CD4-positive, alpha-beta T cell treated with Interferon gamma for 1 hour (primary cell): ENCODE measurements around the gene ADGRG2.

ENCODE experiments used
- DNase-seq: peaks from one replicate; pipeline ENCODE4 v3.0.0-alpha.2; 2020

ADGRG2 gene, protein sequence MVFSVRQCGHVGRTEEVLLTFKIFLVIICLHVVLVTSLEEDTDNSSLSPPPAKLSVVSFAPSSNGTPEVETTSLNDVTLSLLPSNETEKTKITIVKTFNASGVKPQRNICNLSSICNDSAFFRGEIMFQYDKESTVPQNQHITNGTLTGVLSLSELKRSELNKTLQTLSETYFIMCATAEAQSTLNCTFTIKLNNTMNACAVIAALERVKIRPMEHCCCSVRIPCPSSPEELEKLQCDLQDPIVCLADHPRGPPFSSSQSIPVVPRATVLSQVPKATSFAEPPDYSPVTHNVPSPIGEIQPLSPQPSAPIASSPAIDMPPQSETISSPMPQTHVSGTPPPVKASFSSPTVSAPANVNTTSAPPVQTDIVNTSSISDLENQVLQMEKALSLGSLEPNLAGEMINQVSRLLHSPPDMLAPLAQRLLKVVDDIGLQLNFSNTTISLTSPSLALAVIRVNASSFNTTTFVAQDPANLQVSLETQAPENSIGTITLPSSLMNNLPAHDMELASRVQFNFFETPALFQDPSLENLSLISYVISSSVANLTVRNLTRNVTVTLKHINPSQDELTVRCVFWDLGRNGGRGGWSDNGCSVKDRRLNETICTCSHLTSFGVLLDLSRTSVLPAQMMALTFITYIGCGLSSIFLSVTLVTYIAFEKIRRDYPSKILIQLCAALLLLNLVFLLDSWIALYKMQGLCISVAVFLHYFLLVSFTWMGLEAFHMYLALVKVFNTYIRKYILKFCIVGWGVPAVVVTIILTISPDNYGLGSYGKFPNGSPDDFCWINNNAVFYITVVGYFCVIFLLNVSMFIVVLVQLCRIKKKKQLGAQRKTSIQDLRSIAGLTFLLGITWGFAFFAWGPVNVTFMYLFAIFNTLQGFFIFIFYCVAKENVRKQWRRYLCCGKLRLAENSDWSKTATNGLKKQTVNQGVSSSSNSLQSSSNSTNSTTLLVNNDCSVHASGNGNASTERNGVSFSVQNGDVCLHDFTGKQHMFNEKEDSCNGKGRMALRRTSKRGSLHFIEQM

GRCh38 chrX:19121898-19122640 is at the start of gene ADGRG2:
ADGRG2 (minus strand) TSS chrX:19122468; CDS start chrX:19068834, 53,634 bp downstream.
- DNase-seq, result no peak

DNA sequence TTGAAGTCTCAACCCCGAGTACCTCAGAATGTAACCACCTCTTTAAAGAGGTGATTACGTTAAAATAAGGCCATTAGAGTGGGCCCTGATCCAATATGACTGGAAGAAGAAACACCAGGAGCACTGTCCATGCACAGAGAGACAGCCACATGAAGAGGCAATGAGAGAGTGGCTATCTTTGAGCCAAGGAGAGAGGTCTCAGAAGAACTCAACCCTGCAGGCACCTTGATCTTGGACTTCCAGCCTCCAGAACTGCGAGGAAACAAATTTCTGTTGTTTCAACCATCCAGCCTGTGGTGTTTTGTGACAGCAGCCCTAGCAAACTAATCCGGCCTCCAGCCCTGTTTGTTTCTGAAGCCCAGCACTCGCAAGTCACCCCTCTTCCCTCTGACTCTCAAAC is 46.3 kb upstream of the ADGRG2 start:
- DNase-seq, result no peak

DNA sequence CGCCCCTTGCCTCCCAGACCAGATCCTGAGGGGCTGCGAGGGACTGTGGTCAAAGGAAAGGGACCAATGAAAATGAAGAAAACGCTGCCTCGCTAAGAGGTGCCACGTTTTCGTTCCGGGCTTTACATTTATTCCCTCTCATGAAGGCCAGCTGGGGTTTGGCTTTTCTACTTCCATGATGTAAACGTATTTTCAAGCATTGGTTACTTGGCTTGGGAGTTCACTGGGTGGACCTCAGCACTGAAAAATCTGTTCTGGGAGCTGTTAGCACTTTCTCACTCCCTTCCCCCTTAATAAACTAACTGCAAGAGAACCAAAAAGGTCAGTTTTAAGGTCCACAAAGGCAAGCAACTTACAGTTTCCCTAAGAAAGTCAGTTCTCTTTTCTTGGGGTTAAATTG is 40.6 kb upstream of the ADGRG2 start:
- DNase-seq, result no peak

- DNase-seq, result no peak
Measured at GRCh38 chrX:19156186-19156585, 33.9 kb upstream of the ADGRG2 start.

DNA sequence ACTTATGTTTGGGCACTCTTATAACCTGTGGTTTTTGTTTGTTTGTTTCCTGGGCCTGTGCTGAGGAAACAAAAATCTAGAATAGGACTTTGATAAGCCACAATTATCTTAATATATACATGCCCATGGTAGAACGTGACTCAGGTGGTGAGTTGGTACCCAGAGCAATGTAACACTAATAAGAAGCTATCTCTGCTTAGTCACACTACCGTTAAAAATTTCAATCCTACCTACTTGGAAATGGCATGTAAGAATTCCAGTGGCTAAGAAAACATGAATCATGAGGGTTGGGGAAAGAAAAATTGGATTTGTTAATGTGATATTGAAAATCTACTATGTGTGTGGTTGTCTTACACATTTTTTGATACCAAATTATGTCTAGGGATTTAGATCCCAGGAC is 30.5 kb upstream of the ADGRG2 start:
- DNase-seq, result no peak

- no peak for DNase-seq
Measured at GRCh38 chrX:19137067-19137466, 14.8 kb upstream of the ADGRG2 start.

GRCh38 chrX:19133784-19134183 is 11.5 kb upstream of the ADGRG2 start:
- no peak for DNase-seq

DNA sequence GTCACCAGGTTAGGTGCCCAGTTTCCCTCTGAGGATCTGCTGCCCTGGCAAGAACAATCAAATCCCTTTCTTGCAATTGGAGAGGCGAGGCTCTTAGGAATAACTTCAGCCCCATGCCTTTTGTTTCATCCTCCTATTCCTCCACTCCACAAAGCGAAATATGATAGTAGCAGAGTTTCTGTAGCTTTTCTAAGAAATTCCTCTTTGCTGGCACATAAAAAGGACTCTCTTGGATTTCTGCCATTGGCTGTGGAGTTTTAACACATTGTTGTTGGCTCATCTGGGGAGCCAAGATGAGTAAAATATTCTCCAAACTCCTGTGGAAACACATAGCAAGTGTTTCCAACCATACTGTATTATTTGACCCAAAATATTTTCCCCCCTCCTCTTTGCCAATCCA is 11.0 kb upstream of the ADGRG2 start:
- DNase-seq, result no peak

- DNase-seq, result no peak
Measured at GRCh38 chrX:19130628-19131027, 8.4 kb upstream of the ADGRG2 start.

DNA sequence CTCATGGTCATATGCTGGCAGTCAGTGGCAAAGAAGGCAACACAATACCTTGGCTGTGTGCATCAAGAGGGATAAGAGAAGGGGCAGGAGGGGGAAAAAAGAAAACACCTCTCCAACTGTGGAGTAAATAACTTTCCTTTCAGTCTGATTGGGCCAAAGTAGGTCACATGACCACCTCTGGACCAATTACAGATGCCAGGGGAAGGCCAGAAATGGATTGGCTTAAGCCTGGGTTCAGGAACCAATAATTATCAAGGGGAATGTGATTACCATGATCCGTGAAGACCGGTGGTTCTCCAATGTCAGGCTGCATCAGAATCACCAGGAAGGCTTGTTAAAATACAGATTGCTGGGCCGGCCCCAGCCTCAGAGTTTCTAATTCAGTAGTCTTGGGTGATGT is 7.4 kb upstream of the ADGRG2 start:
- DNase-seq, result no peak

DNA sequence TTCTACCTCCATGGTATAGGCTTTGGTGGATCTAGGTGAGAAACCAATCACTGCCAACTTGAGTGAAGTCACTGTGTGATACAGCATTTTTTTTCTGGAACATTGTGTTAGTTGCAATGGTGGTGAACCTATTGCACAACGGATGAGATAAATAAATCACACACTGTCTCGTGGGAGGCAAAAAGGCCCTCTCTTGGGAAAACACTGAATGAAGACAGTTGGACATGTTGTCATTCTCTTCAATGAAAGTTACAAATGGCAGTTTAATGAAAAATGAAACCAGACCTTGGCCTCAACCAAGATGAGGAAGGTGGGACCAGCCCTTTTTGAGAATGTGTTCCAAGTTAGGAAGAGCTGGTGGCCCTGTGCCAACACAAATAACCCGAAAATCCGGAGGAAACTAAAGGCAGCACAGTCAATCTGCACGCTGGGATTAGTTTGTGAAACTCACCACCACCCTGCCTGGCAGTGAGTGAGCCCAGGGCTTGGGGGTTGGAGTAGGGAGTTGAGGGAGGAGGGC is 5.4 kb upstream of the ADGRG2 start:
- no peak for DNase-seq

- DNase-seq, result no peak
Measured at GRCh38 chrX:19122641-19123009, 357 bp upstream of the ADGRG2 start.

- no peak for DNase-seq
Measured at GRCh38 chrX:19121466-19121865, 802 bp downstream of the ADGRG2 start.

DNA sequence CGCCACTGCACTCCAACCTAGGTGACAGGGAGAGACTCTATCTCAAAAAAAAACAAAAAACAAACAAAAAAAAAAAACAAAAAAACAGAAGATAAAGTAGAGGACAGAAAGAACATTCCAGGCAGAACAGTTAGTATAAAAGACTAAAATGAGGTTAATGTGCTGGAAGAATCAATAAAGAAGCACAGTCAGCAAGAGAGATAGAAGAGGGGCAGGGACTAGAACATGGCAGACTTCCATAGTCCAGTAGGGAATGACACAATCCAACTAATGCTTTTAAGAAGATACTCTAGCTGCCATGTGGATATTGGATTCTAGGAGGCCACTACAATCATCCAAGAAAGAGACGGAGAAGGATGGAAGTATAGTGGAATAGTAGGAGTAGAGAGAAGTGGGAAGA is 11.6 kb downstream of the ADGRG2 start:
- DNase-seq, result no peak

- DNase-seq, result no peak
Measured at GRCh38 chrX:19107035-19107434, 15.2 kb downstream of the ADGRG2 start.

DNA sequence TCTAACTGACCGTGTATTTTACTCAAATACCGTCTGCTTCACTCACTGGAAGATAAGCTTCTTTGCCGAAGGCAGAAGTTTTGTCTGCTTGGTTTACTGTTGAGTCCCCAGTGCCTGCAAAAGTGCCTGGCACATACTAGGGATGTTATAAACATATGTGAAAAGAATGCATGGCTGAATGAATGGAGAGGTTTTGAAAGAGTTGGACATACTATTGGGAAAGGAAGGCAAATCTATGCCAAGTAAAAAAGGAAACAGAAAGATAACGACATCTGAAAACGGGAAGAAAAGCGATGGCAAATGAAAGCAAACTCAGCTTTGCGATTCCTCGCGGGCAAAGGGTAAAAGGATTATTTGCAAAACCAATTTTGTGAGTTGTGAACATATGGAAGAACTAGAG is 21.7 kb downstream of the ADGRG2 start:
- no peak for DNase-seq

DNA sequence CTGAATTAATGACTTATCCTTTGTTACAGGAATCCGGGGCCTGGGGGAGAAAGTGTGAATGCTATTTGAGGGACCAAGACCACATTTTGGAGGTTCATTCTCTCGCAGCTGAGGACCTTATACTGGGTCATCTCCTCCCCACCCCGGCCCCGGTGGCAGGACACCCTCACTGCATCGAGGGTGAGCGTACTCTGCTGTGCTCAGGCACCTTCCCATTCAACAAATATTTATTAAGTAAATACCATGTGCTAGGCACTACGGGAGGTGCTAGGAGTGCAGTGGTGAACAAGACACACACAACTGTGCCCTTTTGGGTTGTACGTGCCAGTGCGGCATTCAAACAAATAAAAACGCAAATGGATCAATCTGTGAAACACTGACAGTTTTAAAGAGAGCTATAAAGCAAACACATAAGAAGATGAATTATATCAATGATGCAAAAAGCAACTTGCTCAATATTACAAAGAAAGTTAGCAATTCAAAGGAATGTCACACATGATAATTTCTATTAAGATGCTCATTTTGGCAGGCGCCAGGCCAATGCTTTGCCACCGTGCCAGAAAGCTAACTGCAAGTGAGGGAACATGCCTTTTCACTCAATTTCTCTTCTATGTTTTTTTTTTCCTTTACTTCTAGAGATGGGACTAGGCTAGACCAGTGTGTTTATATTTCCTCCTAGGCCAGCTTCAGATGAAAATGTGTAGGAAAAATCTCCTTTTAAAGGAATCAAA is 24.6 kb downstream of the ADGRG2 start:
- DNase-seq, result no peak

DNA sequence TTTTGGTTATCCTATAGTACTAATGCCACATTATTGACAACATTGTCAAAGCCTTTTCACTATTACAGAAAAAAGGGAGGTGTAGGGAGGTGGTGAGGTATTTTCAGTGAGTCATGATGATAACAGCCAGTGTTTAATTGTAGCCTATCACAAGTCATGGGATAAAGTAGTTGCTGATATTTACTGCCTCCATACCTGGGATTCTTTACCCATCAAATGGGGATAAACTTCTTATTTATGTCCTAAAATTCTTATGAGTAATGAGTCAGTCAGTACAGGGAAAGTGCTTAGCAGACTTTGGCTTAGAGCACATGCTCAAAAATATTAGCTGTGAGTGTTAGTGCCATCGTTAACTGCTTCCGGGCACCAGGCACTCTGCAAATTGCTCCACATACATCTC is 25.7 kb downstream of the ADGRG2 start:
- DNase-seq, result no peak

- DNase-seq, result no peak
Measured at GRCh38 chrX:19094654-19095053, 27.6 kb downstream of the ADGRG2 start.

DNA sequence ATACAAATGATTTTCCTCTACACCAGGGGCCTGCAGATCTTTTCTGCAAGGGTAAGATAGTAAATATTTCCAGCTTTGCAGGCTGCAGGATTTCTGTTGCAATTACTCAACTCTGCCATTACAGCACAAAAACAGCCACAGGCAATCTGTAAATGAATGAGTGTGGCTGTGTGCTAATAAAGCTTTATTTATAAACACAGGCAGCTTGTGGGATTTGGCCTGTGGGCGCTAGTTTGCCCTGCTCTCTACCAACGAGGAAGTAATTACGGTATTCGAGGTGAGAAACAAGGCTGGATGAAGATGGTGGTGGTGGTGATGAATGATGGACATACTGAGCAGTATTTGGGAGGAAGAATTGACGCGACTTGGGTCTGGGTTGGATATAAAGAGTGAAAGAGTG is 30.7 kb downstream of the ADGRG2 start:
- DNase-seq, result no peak

GRCh38 chrX:19089555-19090040 is 32.7 kb downstream of the ADGRG2 start:
- DNase-seq, result no peak
